DOHH2 (cell line): ENCODE results near the gene OR13C9.

Experiments used
- H3F3A ChIP-seq: fragments of 200-600 bp; sonication (generic), shearing (Covaris generic); 2 replicates; pipeline ENCODE4 v1.6.0; 2016; ENCODE audit warnings: antibody characterized with exemption, mild to moderate bottlenecking; ENCODE audit not compliant: control insufficient read depth, insufficient read depth
- H3K27ac ChIP-seq: fragments of 200-600 bp; sonication (generic); 2 replicates; pipeline ENCODE4 v1.5.1; 2014; ENCODE audit warnings: low read depth, mild to moderate bottlenecking, low read length, moderate library complexity
- H3K27me3 ChIP-seq: fragments of 200-600 bp; sonication (generic); 2 replicates; pipeline ENCODE4 v1.6.1; 2014; ENCODE audit warnings: mild to moderate bottlenecking, low read length, mixed read lengths; ENCODE audit not compliant: control insufficient read depth
- H3K36me3 ChIP-seq: fragments of 200-600 bp; sonication (generic); 2 replicates; pipeline ENCODE4 v1.6.1; 2014; ENCODE audit warnings: mild to moderate bottlenecking, low read length, moderate library complexity, mixed read lengths; ENCODE audit not compliant: control insufficient read depth
- H3K4me1 ChIP-seq: fragments of 200-600 bp; sonication (generic); 2 replicates; pipeline ENCODE4 v1.6.1; 2014; ENCODE audit warnings: mild to moderate bottlenecking, low read length, mixed read lengths; ENCODE audit not compliant: control insufficient read depth
- H3K4me2 ChIP-seq: fragments of 200-600 bp; sonication (generic); 2 replicates; pipeline ENCODE4 v1.6.0; 2014; ENCODE audit warnings: mild to moderate bottlenecking, low read length, moderate library complexity
- H3K4me3 ChIP-seq: fragments of 200-600 bp; sonication (generic); 2 replicates; pipeline ENCODE4 v1.5.1; 2014; ENCODE audit warnings: mild to moderate bottlenecking, low read length, mixed read lengths
- H3K79me2 ChIP-seq: fragments of 200-600 bp; sonication (generic); 2 replicates; pipeline ENCODE4 v1.6.1; 2014; ENCODE audit warnings: mild to moderate bottlenecking, low read length, mixed read lengths; ENCODE audit not compliant: control insufficient read depth
- H3K9me2 ChIP-seq: fragments of 200-600 bp; sonication (generic); replicated peaks from 2 replicates; pipeline ENCODE4 v1.6.1; 2014; ENCODE audit warnings: mild to moderate bottlenecking, low read length, mixed read lengths; ENCODE audit not compliant: control insufficient read depth
- H3K9me3 ChIP-seq: fragments of 200-600 bp; sonication (generic); 2 replicates; pipeline ENCODE4 v1.6.1; 2014; ENCODE audit warnings: antibody characterized with exemption, low read length, mixed read lengths; ENCODE audit not compliant: control insufficient read depth, insufficient read depth
- H4K20me1 ChIP-seq: fragments of 200-600 bp; sonication (generic); 2 replicates; pipeline ENCODE4 v1.6.0; 2014; ENCODE audit warnings: low read depth, mild to moderate bottlenecking, antibody characterized with exemption, low read length, moderate library complexity; ENCODE audit not compliant: control insufficient read depth, insufficient read depth
- EZH2phosphoT487 ChIP-seq: fragments of 200-600 bp; sonication (generic); IDR thresholded peaks from 2 replicates; pipeline ENCODE4 v1.6.1; 2017; ENCODE audit warnings: borderline replicate concordance, mild to moderate bottlenecking, antibody characterized with exemption, low read length, moderate library complexity, mixed read lengths
- TF ChIP-seq, protein P1 (sequence below): fragments of 200-600 bp; sonication (generic); IDR thresholded peaks from one replicate; pipeline ENCODE4 v1.5.1; 2014; ENCODE audit warnings: antibody characterized with exemption, mild to moderate bottlenecking, low read depth, low read length; ENCODE audit not compliant: poor library complexity, severe bottlenecking

OR13C9 gene

DNA sequence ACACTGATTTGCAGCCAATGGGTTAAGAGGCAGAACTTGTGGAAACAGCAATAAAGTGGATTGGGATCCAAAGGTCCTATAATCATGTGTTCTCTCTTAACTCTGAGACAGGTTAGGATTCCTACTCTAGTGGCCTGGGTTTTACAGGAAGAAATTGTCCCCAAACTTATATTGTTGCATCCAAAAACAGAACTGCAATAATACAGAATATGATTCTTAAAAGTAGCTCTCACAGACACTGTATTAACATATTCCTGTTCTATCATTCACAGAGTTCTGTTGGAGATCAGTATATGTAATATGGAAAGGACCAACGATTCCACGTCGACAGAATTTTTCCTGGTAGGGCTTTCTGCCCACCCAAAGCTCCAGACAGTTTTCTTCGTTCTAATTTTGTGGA, 49.1 kb downstream of the OR13C9 start, which contains the start of gene OR13C8:
OR13C8 (plus strand) TSS at position 301 of the 400 bp plus-strand sequence; CDS start at position 301, 0 bp downstream.
- H3K9me2 ChIP-seq = no peaks in the 10 kb centered on the region
- H3K4me1 ChIP-seq = no peaks in the 10 kb centered on the region
- no peaks in the 10 kb centered on the region for H3K27me3 ChIP-seq
- H3F3A ChIP-seq = no peaks in the 10 kb centered on the region
- H3K4me2 ChIP-seq = no peak within 1 kb of the TSS
- H3K79me2 ChIP-seq = no peaks in the 10 kb centered on the region
- H4K20me1 ChIP-seq = no peaks in the 10 kb centered on the region
- no peak within 1 kb of the TSS for H3K4me3 ChIP-seq
- no peaks in the 10 kb centered on the region for H3K9me3 ChIP-seq
- H3K36me3 ChIP-seq = no peaks in the 10 kb centered on the region
- TF ChIP-seq, protein P1, sequence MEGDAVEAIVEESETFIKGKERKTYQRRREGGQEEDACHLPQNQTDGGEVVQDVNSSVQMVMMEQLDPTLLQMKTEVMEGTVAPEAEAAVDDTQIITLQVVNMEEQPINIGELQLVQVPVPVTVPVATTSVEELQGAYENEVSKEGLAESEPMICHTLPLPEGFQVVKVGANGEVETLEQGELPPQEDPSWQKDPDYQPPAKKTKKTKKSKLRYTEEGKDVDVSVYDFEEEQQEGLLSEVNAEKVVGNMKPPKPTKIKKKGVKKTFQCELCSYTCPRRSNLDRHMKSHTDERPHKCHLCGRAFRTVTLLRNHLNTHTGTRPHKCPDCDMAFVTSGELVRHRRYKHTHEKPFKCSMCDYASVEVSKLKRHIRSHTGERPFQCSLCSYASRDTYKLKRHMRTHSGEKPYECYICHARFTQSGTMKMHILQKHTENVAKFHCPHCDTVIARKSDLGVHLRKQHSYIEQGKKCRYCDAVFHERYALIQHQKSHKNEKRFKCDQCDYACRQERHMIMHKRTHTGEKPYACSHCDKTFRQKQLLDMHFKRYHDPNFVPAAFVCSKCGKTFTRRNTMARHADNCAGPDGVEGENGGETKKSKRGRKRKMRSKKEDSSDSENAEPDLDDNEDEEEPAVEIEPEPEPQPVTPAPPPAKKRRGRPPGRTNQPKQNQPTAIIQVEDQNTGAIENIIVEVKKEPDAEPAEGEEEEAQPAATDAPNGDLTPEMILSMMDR = no peak
- no peak for TF ChIP-seq EZH2phosphoT487
- no peak within 1 kb of the TSS for H3K27ac ChIP-seq
